HepG2 (cell line): Measurements from ENCODE around the gene ST6GALNAC4. TPM values are rescaled to one million over a fixed set of nuclear protein-coding genes. Genes with fewer than 3 reads are reported as not detected.

Experiments
- BORCS8-MEF2B ChIP-seq: sonication (generic); formaldehyde crosslinking; IDR thresholded peaks from 2 replicates; pipeline ENCODE4 v1.8.0; 2022; ENCODE audit warnings: mild to moderate bottlenecking, missing genetic modification reagents
- CREB1 ChIP-seq, 2 experiments: fragments of 450-650 bp in 1 of 2; IDR thresholded peaks; 2 replicates each; pipeline ENCODE4 v1.6.1; 2016 to 2017; ENCODE audit warnings: control low read depth in 1 of 2, mild to moderate bottlenecking in 1 of 2, missing compliant biosample characterization in 1 of 2, missing genetic modification characterization in 1 of 2
- ELF3 ChIP-seq: IDR thresholded peaks from 2 replicates; pipeline ENCODE4 v1.6.1; 2016; ENCODE audit warnings: missing genetic modification reagents, missing compliant biosample characterization
- GABPB1 ChIP-seq: IDR thresholded peaks from 2 replicates; pipeline ENCODE4 v1.6.1; 2016; ENCODE audit warnings: mild to moderate bottlenecking, missing genetic modification reagents, moderate library complexity, missing compliant biosample characterization
- IKZF5 ChIP-seq: IDR thresholded peaks from 2 replicates; pipeline ENCODE4 v1.6.1; 2018; ENCODE audit warnings: missing genetic modification reagents, mild to moderate bottlenecking, missing compliant biosample characterization
- JUND ChIP-seq: sonication (generic); formaldehyde crosslinking; IDR thresholded peaks from 2 replicates; pipeline ENCODE4 v1.8.0; 2022; ENCODE audit warnings: mild to moderate bottlenecking, missing genetic modification reagents
- LRRFIP1 ChIP-seq: sonication (generic); formaldehyde crosslinking; conservative IDR thresholded peaks from 2 replicates; pipeline ENCODE4 v1.4.0; 2020; ENCODE audit warnings: missing genetic modification reagents
- MTA3 ChIP-seq: sonication (generic); formaldehyde crosslinking; IDR thresholded peaks from 2 replicates; pipeline ENCODE4 v1.4.0; 2020; ENCODE audit warnings: missing genetic modification reagents
- MXD4 ChIP-seq: IDR thresholded peaks from 2 replicates; pipeline ENCODE4 v1.6.1; 2016; ENCODE audit warnings: mild to moderate bottlenecking, missing biosample characterization, missing genetic modification reagents
- NFIC ChIP-seq: IDR thresholded peaks from 2 replicates; pipeline ENCODE4 v1.6.1; 2012; ENCODE audit warnings: mild to moderate bottlenecking, low read length, inconsistent platforms
- SMARCC2 ChIP-seq: fragments of 450-650 bp; IDR thresholded peaks from 2 replicates; pipeline ENCODE4 v1.6.1; 2017; ENCODE audit warnings: antibody characterized with exemption, mild to moderate bottlenecking
- SOX6 ChIP-seq, 2 experiments: fragments of 450-650 bp in 1 of 2; sonication (generic) in 1 of 2; formaldehyde crosslinking in 1 of 2; IDR thresholded peaks; 2 replicates each; pipeline versions ENCODE4 v1.4.0 to v1.6.1; 2017 to 2020; ENCODE audit warnings: antibody characterized with exemption in 1 of 2, mild to moderate bottlenecking in 1 of 2, missing genetic modification reagents in 1 of 2
- SP1 ChIP-seq, 2 experiments: fragments of 450-650 bp in 1 of 2; sonication (generic) in 1 of 2; formaldehyde crosslinking in 1 of 2; IDR thresholded peaks; 2 replicates each; pipeline versions ENCODE4 v1.4.0 to v1.6.1; 2016 to 2020; ENCODE audit warnings: missing genetic modification reagents in 1 of 2
- ZBTB20 ChIP-seq: sonication (generic); formaldehyde crosslinking; IDR thresholded peaks from 2 replicates; pipeline ENCODE4 v1.8.1; 2023; ENCODE audit warnings: missing genetic modification reagents, low read depth, mild to moderate bottlenecking, borderline replicate concordance
- ZBTB21 ChIP-seq: sonication (generic); formaldehyde crosslinking; IDR thresholded peaks from 2 replicates; pipeline ENCODE4 v1.4.0; 2020; ENCODE audit warnings: missing genetic modification reagents
- ZNF224 ChIP-seq: sonication (generic); formaldehyde crosslinking; IDR thresholded peaks from 2 replicates; pipeline ENCODE4 v1.5.0; 2020; ENCODE audit warnings: mild to moderate bottlenecking, missing genetic modification reagents
- ZNF232 ChIP-seq: sonication (generic); formaldehyde crosslinking; IDR thresholded peaks from 2 replicates; pipeline ENCODE4 v1.4.0; 2020; ENCODE audit warnings: missing genetic modification reagents, borderline replicate concordance
- ZNF367 ChIP-seq: sonication (generic); formaldehyde crosslinking; IDR thresholded peaks from 2 replicates; pipeline ENCODE4 v1.4.0; 2020; ENCODE audit warnings: missing genetic modification reagents, borderline replicate concordance
- ZNF678 ChIP-seq: sonication (generic); formaldehyde crosslinking; IDR thresholded peaks from 2 replicates; pipeline ENCODE4 v1.4.0; 2020; ENCODE audit warnings: mild to moderate bottlenecking, missing genetic modification reagents
- ZNF703 ChIP-seq: sonication (generic); formaldehyde crosslinking; IDR thresholded peaks from 2 replicates; pipeline ENCODE4 v1.5.1; 2020; ENCODE audit warnings: missing genetic modification reagents, mild to moderate bottlenecking, moderate library complexity, borderline replicate concordance
- ZNF740 ChIP-seq: sonication (generic); formaldehyde crosslinking; IDR thresholded peaks from 2 replicates; pipeline ENCODE4 v1.4.0; 2020; ENCODE audit warnings: missing genetic modification reagents
- ZNF879 ChIP-seq: sonication (generic); formaldehyde crosslinking; IDR thresholded peaks from 2 replicates; pipeline ENCODE4 v1.8.1; 2023; ENCODE audit warnings: missing genetic modification reagents
- ZSCAN12 ChIP-seq: sonication (generic); formaldehyde crosslinking; IDR thresholded peaks from 2 replicates; pipeline ENCODE4 v1.9.0; 2021; ENCODE audit warnings: mild to moderate bottlenecking, missing genetic modification reagents
- ZXDC ChIP-seq: sonication (generic); formaldehyde crosslinking; IDR thresholded peaks from 2 replicates; pipeline ENCODE4 v1.5.0; 2020; ENCODE audit warnings: mild to moderate bottlenecking, missing genetic modification reagents
- polyA plus RNA-seq, 8 experiments: library from polyadenylated mRNA; depleted of rRNA in 3 of 8; stranded (reverse) in 7 of 8; unstranded in 1 of 8; fragments of >200 nt; fragmentation: Illumina TruSeq in 4 of 8; extraction: Trizol in 4 of 8; gene quantifications; 2 replicates each; pipeline versions ENCODE4 v1.2.1 to v1.2.3, GENCODE V29; 2011 to 2016; ENCODE audit warnings: low read depth in 4 of 8, missing spikeins in 1 of 8, mixed read lengths in 1 of 8; ENCODE audit not compliant: insufficient read depth in 1 of 8
- total RNA-seq, 5 experiments: library from RNA; depleted of rRNA; stranded (reverse); fragments of >200 nt; fragmentation: Illumina TruSeq; extraction: Trizol; gene quantifications; 2 replicates each; pipeline ENCODE4 v1.2.3, GENCODE V29; 2016; ENCODE audit warnings: low read depth in 1 of 5

Gene ST6GALNAC4
- total and polyA plus RNA-seq, 2 of the 13 experiments (the other 11 are each of a cell fraction or from before 2014, with no cell fraction given): 18.8 to 27.7 TPM

GRCh38 chr9:127916720-127917581 is at the start of gene ST6GALNAC4 (continued):
- TF ChIP-seq ZNF703 (CRISPR knock-in tag) (no peak), ZNF224 (CRISPR knock-in tag) (no peak), JUND (CRISPR knock-in tag) (no peak), ELF3 (CRISPR knock-in tag) (no peak), SP1 (IDR thresholded peaks at IDR 0.05) (no peak), SP1 (CRISPR knock-in tag; IDR thresholded peaks at IDR 0.05) (no peak; the same call in 1 of the 2 replicates), SMARCC2 (no peak), MXD4 (CRISPR knock-in tag) (no peak), ZNF740 (CRISPR knock-in tag) (no peak), SOX6 (IDR thresholded peaks at IDR 0.05) (no peak), SOX6 (CRISPR knock-in tag; IDR thresholded peaks at IDR 0.05) (0 out of 2 replicates have a peak, but pooled peaks have one; percentile 20), ZSCAN12 (CRISPR knock-in tag) (no peak), ZNF879 (CRISPR knock-in tag) (no peak), ZNF367 (CRISPR knock-in tag) (no peak), GABPB1 (CRISPR knock-in tag) (peak; percentile 45; the same call in 1 of the 2 replicates), MTA3 (CRISPR knock-in tag) (no peak), LRRFIP1 (no peak), CREB1 (IDR thresholded peaks at IDR 0.05) (no peak), CREB1 (CRISPR knock-in tag; IDR thresholded peaks at IDR 0.05) (no peak), ZNF232 (CRISPR knock-in tag) (no peak), ZXDC (CRISPR knock-in tag) (no peak), IKZF5 (CRISPR knock-in tag) (no peak), ZBTB21 (CRISPR knock-in tag) (no peak), ZBTB20 (no peak), BORCS8-MEF2B (no peak), ZNF678 (CRISPR knock-in tag) (no peak), NFIC (no peak)
